H1 (cell line): ENCODE data around the gene MIS18BP1.

Experiments used
- CBX5 ChIP-seq: fragments of 300-800, 300-1000 bp; sonication (generic); IDR thresholded peaks from 2 replicates; pipeline ENCODE4 v1.7.1; 2016; ENCODE audit warnings: antibody characterized with exemption, low read length, low read depth
- CTCF ChIP-seq, 3 experiments: IDR thresholded peaks; 1 replicate in 2 of 3; 2 replicates in 1 of 3; pipeline versions ENCODE4 v1.5.1 to v1.6.1; 2011; ENCODE audit warnings: low read length in 3 of 3, mild to moderate bottlenecking in 3 of 3, inconsistent platforms in 2 of 3, low read depth in 1 of 3, moderate library complexity in 1 of 3; ENCODE audit not compliant: insufficient read depth in 1 of 3; ENCODE audit errors: control extremely low read depth in 1 of 3
- EP300 ChIP-seq, 2 experiments: IDR thresholded peaks; 1 replicate in 1 of 2; 2 replicates in 1 of 2; pipeline ENCODE4 v1.6.1; 2011 to 2012; ENCODE audit warnings: low read depth in 2 of 2, low read length in 2 of 2, mild to moderate bottlenecking in 2 of 2, borderline replicate concordance in 1 of 2, inconsistent platforms in 1 of 2, moderate library complexity in 1 of 2
- POLR2A ChIP-seq, 2 experiments: IDR thresholded peaks; 1 replicate in 1 of 2; 2 replicates in 1 of 2; pipeline ENCODE4 v1.6.1; 2011; ENCODE audit warnings: low read depth in 2 of 2, low read length in 2 of 2, mild to moderate bottlenecking in 2 of 2; ENCODE audit errors: control extremely low read depth in 1 of 2
- POLR2AphosphoS5 ChIP-seq: IDR thresholded peaks from 2 replicates; pipeline ENCODE4 v1.6.1; 2011; ENCODE audit warnings: low read depth, low read length

GRCh38 chr14:45252366-45253069, 484 bp downstream of the MIS18BP1 start:
- TF ChIP-seq EP300 (IDR thresholded peaks at IDR 0.05; ENCODE audit: borderline replicate concordance in 1 of 2, low read depth in 2 of 2, low read length in 2 of 2) (no peak), CTCF (IDR thresholded peaks at IDR 0.05; ENCODE audit: control extremely low read depth in 1 of 3, insufficient read depth in 1 of 3, low read depth in 1 of 3, low read length in 3 of 3) (no peak), POLR2A (IDR thresholded peaks at IDR 0.05; ENCODE audit: control extremely low read depth in 1 of 2, low read depth in 2 of 2, low read length in 2 of 2) (no peak), POLR2AphosphoS5 (no peak), CBX5 (no peak)
